ENCODE measurements around the gene ANKLE1. TPM values are rescaled to one million over a fixed set of nuclear protein-coding genes. Genes with fewer than 3 reads are reported as not detected.
A peak's percentile ranks its signal among the peaks of the same experiment; 100 is the strongest.
"Not testable (repeated sequence)": the region's sequence is repeated elsewhere in the genome, so short reads cannot be mapped to it uniquely, and the experiment has no call there.

Gene ANKLE1
- total RNA-seq, 1 donor from 2014 or later, result 0.94 TPM

DNA sequence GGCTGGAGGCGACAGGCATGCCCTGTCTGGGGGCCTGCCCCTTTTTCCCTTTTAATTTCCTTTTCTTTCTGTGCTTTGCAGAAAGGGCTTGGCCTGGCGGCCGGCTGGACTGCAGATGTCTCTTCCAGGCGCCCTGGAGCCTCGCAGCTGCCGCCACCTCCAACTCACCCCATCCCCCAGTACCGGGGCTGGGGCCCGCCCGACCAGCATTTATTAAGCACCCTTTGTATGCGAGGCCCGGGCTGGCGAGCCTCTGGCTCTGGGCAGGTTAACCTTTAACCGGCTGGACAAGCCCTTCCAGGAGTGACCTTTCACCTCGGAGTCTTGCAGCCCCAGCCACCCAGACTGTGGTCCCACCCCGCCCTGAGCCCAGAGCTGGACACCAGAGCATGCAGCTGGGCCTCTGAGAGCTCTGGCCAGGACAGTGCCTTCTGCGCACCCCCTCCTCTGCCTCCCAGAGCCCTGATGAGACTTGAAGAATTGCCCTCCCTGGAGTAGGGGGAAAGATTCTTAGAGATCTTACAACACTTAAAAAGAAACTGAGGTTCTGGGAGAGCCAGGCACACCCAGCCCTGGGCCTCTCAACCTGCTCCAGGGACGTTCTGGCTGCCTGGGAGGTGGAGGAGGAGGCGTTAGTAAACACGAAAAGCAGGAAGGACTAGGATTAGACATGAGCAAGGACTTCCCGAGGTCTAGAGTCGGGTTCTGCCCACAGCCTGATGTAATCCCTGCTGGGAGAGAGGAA is 34.8 kb upstream of the ANKLE1 start:
- DNase-seq, result no peak

DNA sequence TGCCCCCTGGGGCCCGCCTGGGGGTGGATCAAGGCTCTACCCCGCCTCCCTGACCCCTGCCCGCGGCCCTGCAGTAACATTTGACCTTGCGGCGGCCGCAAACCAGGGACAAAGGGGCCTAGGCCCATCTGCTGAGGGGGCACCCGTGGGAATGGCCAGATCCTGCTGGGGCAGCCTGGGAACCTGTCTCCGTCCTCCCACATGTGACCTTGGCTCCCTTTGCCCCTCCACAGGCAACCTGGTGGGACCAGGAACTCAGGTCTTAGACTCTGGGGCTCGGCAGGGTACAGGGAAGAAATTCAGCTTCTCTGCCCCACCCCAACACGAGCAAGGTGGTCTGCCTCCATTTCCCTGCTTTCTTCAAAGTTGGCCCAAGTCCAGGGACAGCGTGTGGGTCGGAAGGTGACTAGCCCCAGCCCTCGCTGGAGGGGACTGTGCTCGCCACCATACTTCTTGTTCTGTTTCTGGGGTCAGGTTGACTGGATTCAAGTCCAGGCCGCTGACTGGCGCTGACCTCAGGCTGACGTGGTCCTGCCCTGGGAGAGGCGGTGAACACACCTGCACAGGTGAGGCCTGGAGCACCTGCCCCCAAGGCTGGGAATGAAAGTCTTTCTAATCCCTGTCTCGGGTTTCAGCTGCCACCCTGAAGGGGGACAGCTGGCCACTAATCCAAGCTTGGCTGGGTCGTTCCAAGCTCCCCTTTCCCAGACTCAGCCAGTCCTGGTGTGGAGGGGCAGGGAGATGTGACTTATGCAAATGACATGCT is 33.5 kb upstream of the ANKLE1 start:
- DNase-seq, result no peak

DNA sequence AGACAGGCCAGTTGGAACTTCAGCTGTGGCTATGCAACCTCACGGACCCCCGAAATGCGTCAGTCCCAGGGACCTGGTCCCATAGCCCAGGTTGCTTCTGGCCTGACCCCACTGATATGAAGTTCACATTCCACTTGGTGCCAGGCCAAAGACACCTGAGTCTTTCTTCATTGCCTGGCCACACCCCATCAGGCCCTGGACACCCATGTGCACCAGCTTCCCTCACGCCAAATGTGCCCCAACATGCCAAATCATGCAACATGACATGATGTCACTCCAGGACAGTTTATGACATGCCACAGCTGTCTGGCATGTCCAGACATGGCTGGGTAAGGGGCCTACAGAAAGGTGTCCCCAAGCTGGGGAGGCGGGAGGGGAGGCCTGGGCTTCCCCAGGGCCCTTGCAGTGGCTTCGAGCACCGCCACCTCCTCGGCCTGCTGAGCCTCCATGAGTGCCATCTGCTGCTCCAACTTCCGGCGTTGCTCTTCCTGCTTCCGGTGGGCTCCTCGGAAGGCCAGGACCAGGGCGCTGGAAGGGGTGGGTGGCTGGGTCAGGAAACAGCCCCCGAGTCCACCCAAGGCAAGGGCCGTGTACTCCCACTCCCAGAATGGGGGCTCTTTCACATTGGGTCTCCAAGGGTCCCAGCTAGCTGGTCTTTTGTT is 31.7 kb upstream of the ANKLE1 start:
- DNase-seq, result no peak

DNA sequence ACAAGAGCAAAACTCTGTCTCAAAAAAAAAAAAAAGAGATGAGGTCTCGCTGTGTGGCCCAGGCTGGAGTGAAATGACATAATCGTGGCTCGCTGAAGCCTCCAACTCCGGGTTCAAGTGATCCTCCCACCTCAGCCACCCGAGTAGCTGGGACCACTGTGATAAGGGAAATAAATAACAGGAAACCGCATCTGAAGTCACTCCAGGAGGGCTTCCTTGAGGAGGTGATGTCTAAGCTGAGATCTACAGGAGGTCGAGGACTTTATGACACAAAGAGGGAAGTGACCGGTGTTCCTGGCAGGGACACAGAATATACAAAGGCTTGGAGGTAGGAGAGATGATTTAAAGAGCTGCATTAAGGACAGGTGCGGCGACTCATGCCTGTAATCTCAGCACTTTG is 27.1 kb upstream of the ANKLE1 start:
- no peak for DNase-seq

DNA sequence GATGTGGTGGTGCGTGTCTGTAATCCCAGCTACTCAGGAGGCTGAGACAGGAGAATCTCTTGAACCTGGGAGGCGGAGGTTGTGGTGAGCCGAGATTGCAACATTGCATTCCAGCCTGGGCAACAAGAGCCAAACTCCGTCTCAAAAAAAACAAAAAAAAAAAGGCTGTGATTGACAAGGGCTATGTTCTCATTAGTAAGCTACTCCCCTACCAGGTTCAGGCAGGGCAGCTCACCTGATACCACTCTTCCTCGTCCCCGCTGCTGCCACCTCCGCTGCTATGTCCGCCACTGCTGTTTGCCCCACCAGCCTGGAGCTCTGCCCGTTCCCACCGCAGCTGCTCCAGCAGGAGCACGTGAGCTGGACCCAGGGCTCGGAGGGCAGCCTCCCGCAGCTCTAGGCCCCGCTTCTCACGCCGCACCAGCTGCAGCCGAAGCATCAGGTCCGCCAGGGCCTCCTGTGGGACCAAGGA is 26.5 kb upstream of the ANKLE1 start:
- no peak for DNase-seq

DNA sequence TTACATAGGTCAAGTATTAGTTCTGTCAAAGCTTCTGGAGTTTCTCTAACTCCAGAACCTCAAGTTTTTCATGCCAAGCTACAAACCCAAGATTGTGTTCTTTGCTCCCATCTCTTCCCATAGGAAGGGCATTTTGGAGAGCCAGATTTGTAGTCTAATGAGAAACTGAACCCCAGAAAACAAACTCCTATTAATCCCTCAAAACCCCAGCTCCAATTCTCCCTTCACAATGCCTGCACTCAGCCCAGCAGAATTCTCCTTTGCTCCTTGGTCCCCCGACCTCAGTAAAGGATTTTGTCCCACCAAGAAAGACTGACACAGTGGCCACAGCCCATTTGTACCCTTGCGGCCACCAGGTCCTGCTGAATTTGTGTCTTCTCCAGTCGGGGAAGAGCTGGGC is 25.6 kb upstream of the ANKLE1 start:
- no peak for DNase-seq

DNA sequence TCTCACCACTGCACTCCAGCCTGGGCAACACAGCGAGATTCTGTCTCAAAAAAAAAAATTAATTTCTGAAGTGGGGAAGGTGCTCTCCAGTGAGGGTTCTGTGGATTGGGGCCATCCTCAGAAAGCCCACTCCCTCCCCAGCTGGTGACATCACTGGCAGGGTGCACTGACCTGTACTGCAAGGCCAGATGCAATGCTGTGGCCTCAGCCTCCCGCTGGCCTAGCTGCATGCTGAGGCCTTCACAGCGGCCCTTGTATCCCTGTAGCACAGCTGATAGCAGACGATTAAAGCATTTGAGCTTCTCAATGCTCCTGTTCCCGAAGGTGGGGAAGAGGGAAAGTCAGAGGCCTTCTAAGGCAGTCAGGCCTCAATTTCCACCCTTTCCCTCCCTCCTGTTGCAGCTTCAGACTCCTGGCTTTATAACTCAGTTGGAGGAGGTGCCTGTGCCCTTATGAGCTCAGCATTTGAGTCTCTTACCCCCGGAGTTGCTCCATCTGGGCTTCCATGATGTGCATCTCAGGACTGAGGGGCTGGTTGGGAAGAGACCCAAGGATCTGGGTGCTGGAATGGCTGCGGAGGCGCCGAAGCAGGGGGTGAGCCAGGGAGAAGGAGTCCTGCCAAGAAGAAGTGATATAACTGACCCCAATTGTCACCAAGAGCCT is 22.5 kb upstream of the ANKLE1 start:
- no peak for DNase-seq

DNA sequence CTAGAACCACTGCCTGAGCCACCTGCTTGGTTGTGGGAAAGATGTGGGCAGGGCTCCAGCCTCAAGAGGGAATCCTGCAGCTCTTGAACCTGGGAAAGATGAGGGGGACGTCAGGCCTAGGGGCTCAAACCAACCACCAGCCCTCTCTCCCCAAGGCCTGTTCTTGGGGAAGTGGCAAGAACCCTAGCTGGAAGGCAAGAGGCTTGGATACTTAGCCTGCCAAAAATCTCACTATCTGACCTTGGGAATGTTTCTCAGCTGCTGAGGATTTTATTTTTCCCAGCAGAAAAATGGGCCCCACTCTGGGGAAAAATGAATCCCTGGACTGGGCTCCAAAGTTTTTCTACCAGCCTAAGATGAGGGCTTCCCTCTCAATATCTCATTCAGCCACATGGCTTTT is 21.8 kb upstream of the ANKLE1 start:
- no peak for DNase-seq

DNA sequence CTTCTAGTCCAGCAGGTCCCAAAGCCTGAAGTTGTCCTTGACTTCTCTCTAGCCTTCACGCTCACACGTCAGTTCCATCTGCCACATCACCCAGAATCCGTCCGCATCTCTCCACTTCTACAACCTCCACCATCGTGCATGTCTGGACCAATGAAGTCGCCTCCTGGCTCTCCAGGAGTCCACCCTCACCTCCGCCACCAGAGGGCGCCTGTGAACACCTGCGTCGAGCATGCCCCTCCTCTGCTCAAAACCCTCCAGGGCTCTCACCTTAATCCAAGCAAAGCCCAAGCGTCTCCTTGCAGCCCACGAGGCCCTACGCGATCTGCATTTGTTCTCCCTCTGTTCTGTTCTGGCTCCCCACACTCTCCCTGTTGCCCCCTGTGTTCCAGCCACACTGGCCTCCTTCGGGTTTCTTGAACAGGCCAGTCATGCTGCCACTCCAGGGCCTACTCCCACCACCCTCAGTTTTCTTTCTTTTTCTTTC is 20.8 kb upstream of the ANKLE1 start:
- no peak for DNase-seq

DNA sequence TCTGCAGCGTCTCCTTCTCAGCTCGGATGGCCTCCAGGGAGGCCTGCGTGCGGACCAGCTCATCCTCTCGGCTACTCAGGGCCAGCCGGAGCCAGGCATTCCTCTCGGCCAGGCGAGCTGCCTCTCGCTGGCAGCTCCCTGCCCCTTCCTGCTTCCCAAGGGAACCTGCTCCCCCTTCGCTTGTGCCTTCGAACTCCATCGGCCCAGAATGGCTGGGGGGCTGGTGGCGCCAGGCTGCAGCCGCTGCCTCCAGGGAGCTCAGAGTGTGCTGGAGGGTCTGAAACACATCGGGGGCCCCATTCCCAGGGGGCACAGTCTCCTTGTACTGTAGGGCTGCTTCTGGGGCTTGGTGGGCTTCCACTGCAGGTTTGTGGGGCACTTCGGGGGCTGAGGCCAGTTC is 19.1 kb upstream of the ANKLE1 start:
- DNase-seq, result no peak

DNA sequence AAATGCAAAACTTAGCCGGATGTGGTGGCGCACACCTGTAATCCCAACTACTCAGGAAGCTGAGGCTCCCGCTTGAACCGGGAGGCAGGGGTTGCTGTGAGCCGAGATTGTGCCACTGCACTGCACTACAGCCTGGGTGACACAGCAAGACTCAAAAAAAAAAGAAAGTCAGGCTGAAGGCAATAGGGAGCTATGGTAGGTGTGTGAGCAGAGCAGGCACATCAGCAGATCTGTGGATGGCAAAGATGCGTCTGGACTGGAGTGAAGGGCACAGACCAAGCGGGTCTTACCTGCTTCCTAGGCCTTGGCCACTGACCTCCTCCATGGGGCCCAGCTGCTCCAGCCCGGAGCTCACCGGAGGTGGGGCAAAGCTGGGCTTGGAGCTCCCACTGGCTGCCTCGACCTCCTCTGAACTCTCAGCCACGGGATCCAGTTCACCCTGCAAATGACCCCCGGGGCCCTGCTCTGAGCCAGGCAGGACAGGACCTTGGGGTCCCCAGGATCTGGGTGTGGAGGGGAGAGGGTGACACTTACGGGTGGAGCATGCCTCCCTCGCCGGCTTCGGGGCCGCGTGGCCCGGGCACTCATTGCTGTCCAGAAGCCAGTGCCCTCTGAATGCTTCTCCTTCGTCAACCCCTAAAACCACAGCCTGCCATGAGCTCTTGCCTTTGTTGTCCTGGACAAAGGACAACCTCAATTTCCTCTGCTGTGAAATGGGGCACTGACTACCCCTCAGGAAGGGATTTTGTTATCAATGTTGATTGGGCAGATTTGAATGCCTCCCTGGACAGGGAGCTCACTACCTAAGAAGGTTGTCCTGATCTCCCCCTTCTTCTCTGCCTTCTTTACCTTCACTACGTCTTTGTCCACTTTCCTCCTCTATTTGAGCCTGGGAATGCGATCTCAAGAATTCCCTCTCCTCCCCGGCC is 17.7 kb upstream of the ANKLE1 start:
- no peak for DNase-seq

DNA sequence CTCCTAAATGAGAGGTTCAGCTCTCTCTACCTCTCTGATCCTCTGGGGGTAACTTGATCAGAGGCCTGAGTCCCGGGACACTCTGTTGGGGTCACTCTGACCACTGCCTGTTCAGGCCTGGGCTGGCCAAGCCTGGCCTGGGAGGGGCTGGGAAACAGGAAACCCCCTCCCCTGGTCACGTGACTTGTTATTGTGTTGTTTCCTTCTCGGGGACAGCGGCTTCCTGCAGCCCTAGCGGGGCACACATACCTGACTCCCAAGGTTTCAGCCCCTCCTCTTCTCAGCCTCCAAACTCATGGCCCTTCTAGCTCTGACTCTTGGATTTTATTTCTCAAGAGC is 17.1 kb upstream of the ANKLE1 start, which contains the start of gene USHBP1:
Gene USHBP1 (minus strand): TSS at position 105 of the 339 bp plus-strand sequence. CDS start 446 bp downstream, outside the sequence.
- no peak for DNase-seq

DNA sequence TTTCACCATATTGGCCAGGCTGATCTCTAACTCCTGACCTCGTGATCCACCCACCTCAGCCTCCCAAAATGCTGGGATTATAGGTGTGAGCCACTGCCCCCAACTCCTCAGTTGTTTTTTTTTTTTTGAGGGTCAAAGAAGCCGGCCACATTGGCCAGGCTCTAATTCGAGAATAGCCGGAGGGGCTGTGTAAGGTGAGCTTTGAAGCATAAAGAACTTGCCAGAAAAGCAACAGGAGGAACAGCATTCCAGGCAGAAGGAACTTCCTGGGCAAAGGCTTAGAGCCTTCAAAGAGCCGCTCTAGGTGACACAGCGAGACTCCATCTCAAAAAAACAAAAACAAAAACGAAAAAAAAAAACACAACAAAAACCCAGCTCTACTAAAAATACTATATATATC is 15.7 kb upstream of the ANKLE1 start:
- DNase-seq, result no peak

DNA sequence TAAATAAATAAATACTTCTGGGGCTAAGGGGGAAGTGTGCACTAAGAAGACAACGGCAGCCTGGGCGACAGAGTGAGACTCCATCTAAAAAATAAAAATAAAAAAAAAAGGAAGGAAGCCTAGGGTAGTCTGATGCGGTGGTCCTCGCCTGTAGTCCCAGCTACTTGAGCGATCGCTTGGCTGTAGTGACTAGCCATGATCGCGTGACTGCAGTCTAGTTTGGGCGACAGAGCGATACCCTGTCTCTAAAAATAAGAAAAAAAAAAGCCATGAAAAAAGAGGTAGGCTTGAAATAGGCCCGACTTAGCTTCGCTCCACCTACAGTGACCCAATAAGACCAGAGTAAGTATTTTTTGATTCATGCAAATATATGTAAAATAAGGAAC is 15.1 kb upstream of the ANKLE1 start:
- no peak for DNase-seq

DNA sequence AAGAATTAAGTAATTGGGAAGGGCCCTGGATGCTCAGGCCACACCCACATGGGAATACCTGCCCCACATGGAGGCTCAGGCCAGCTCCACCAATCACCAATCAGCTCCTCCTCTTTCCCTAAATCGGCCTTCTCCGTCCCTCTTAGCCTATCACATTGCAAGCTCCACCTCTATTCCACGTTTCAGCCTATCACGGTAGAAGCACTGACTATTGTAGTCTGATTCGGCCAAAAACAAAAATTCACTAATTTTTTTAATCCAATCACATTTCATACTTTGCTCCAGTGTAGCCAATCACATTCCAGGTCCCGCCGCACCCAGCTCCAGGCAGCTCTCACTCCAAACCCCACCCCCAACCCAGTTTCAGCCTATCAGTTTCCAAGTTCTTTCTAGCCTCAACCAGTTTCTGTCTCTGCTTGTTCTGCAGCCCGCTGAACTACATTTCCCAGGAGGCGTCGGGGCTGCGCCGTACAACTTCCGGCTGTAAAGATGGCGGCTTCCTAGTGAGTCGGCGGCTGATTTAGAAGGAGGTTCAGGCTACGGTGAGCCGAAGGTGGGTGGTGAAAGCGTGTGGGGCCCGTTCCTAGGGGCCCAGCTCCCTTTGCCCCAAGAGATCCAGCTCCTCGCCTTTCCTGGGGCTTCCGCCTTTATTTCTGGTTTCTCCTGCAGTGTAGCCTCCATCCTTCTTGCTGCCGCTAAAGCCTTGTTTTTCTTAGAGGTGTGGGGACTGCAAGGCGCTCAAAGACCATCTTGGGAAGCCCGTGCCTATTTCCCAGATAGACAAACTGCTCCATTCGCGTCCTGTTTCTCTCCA is 14.5 kb upstream of the ANKLE1 start, which contains the start of gene BABAM1:
Gene BABAM1 (plus strand): TSS at position 469 of the 814 bp plus-strand sequence. CDS start 1,364 bp downstream, outside the sequence.
- peak; percentile 97 for DNase-seq

DNA sequence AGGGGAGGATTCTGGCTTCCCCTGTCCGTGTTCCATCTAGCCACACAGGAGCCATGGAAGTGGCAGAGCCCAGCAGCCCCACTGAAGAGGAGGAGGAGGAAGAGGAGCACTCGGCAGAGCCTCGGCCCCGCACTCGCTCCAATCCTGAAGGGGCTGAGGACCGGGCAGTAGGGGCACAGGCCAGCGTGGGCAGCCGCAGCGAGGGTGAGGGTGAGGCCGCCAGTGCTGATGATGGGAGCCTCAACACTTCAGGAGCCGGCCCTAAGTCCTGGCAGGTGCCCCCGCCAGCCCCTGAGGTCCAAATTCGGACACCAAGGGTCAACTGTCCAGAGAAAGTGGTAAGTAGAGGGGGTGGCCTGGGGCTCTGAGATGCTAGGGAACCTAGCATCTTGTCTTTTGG is 12.9 kb upstream of the ANKLE1 start:
- DNase-seq, result no peak

DNA sequence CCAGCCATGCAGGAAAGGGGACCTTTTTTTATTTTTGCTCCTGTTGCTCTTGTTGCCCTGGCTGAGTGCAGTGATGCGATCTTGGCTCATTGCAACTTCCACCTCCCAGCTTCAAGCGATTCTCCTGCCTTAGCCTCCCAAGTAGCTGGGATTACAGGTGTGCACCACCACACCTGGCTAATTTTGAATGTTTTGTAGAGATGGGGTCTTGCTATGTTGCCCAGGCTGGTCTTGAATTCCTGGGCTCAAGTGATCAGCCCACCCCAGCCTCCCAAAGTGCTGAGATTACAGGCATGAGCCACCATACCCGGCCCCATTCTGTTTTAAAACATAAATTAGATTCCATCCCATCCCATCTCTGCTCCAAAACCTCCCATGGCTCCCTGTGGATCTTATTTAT is 6.8 kb upstream of the ANKLE1 start:
- not testable (repeated sequence) for DNase-seq

DNA sequence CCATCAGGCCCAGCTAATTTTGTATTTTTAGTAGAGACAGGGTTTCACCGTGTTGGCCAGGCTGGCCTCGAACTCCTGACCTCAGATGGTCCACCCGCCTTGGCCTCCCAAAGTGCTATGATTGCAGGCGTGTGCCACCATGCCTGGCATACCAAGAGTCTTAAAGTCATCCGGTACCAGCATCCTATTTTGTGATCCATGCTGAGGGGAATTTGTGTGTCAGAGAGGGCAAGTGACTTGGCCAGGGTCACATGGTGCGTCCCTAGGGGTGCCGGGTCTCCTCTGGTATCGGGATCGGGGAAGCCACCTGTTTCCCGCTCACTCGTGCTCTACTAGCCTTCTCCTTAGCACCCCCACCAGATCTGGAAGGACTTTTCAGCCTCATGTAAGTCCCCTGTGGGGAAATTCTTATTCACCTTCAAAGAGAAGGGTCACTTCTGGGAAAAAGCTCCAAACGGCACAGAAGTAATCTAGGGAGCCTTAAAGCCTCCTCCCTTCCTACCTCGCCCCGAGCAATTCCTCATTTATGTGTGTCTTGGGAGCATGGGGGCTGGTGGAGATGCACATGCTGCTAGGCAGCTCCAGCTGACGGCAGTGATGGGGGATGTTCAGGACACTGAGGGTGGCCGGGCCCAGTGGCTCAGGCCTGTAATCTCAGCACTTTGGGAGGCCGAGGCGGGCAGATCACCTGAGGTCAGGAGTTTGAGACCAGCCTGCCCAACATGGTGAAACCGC is 6.1 kb upstream of the ANKLE1 start:
- no peak for DNase-seq

DNA sequence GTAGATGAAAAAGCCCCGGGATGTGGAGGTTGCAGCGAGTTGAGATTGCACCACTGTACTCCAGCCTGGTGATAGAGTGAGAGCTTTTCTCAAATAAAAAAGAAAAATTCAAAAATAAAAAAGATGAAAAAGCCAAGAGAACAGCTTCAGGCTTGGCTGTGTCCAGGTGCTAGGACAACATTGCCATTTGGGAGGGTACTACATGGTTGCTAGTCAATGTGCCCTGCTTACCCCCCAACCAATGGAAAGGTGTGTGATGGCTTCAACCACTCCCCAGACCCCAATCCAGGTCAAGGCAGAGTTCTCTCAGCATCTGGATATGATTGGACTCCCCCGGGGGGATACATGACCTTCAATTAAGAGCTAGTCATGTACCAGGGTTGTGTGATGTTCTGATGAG is 2.3 kb upstream of the ANKLE1 start:
- DNase-seq, result no peak

Measured in occipital lobe (tissue), 2 donors.